Measurements from ENCODE around the gene GRIN3B. TPM values are rescaled to one million over a fixed set of nuclear protein-coding genes. Genes with fewer than 3 reads are reported as not detected.

Gene GRIN3B
- polyA plus RNA-seq, 2 of the 4 experiments (the other 2 are of a cell fraction) = 0.67 to 1.5 TPM

DNA sequence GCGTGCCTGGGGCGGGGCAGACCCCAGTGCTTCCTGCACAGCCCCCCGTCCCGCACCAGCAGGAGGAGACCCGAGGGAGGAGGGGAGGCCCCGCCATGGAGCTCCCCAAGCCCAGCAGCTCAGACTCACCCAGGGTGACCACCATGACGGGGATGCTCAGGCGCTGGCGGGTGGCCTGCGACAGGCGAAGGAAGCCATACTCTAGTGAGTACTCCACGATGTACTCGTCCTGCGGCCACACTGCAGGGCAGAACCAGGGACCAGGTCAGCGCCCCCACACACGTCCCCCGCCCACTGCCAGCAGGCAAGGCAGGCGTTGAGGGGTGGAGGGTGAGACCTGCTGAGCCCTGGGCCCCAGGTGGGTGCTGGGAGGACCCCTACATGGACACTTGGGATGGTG is 12.1 kb downstream of the GRIN3B start:
- CTCF ChIA-PET = interaction anchor here (2.7 kb wide), 1 partner anchor 232 kb away, joined by 6 read pairs; no protein-coding TSS in a partner anchor
- 99% methylated on average over 10 of the region's 18 CpGs for WGBS (ENCODE audit: missing lambda C conversion rate)
- POLR2A ChIA-PET = no interaction called here
- TF ChIP-seq HEYL (CRISPR knock-in tag; IDR thresholded peaks at IDR 0.05) (no peak), CHD4 (IDR thresholded peaks at IDR 0.05; ENCODE audit: borderline replicate concordance) (no peak), RFX5 (IDR thresholded peaks at IDR 0.05) (no peak), POLR2A (IDR thresholded peaks at IDR 0.05; ENCODE audit: low read length) (no peak), HOXA7 (CRISPR knock-in tag; IDR thresholded peaks at IDR 0.05) (no peak), CBX8 (IDR thresholded peaks at IDR 0.05) (no peak)
- TF ChIP-seq, protein P1, sequence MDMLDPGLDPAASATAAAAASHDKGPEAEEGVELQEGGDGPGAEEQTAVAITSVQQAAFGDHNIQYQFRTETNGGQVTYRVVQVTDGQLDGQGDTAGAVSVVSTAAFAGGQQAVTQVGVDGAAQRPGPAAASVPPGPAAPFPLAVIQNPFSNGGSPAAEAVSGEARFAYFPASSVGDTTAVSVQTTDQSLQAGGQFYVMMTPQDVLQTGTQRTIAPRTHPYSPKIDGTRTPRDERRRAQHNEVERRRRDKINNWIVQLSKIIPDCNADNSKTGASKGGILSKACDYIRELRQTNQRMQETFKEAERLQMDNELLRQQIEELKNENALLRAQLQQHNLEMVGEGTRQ (IDR thresholded peaks at IDR 0.05) = no peak
- TF ChIP-seq, protein P2, sequence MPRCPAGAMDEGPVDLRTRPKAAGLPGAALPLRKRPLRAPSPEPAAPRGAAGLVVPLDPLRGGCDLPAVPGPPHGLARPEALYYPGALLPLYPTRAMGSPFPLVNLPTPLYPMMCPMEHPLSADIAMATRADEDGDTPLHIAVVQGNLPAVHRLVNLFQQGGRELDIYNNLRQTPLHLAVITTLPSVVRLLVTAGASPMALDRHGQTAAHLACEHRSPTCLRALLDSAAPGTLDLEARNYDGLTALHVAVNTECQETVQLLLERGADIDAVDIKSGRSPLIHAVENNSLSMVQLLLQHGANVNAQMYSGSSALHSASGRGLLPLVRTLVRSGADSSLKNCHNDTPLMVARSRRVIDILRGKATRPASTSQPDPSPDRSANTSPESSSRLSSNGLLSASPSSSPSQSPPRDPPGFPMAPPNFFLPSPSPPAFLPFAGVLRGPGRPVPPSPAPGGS (IDR thresholded peaks at IDR 0.05) = no peak
- TF ChIP-seq, protein P3, sequence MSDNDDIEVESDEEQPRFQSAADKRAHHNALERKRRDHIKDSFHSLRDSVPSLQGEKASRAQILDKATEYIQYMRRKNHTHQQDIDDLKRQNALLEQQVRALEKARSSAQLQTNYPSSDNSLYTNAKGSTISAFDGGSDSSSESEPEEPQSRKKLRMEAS (IDR thresholded peaks at IDR 0.05) = no peak
- no peak overlapping the region for H3K4me3 ChIP-seq
- peaks cover 14% of the 10 kb centered on the region for H3K4me1 ChIP-seq
- DNase-seq (ENCODE audit: low read depth in 1 of 2, low spot score in 1 of 2) = no peak
- H3K4me2 ChIP-seq = no peak overlapping the region
- FAIRE-seq = no peak
- no peak overlapping the region for H3K27ac ChIP-seq
- no peaks in the 10 kb centered on the region for H3K9me3 ChIP-seq
- no peak for ATAC-seq

DNA sequence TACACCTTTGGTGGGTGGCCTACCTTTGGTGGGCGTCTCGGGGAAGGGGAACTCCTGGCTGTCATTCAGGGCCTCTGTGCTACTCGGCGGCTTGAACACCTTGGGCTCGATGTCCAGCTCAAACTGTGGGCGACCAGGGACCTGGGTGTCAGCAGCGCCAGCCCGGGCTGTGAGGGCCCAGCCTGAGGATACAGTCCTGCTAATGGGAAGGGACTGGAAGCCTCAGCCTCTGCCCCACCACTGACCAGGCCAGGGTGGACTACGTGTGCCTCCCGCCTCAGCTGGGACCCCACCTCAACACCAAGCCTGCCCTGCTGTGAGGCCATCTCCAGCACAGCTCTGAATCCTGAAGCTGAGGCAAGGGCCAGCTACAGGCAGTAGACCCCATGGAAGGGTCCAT is 13.0 kb downstream of the GRIN3B start:
- peaks cover 23% of the 10 kb centered on the region for H3K4me1 ChIP-seq
- ChIA-PET POLR2A (no interaction called here), CTCF (interaction anchor here (2.7 kb wide), 1 partner anchor 231 kb away, joined by 6 read pairs; no protein-coding TSS in a partner anchor)
- no peak overlapping the region for H3K4me3 ChIP-seq
- ATAC-seq (no peak), FAIRE-seq (no peak), DNase-seq (ENCODE audit: low read depth in 1 of 2, low spot score in 1 of 2) (no peak)
- no peaks in the 10 kb centered on the region for H3K9me3 ChIP-seq
- H3K27ac ChIP-seq = no peak overlapping the region
- no peak overlapping the region for H3K4me2 ChIP-seq
- TF ChIP-seq, protein P4, sequence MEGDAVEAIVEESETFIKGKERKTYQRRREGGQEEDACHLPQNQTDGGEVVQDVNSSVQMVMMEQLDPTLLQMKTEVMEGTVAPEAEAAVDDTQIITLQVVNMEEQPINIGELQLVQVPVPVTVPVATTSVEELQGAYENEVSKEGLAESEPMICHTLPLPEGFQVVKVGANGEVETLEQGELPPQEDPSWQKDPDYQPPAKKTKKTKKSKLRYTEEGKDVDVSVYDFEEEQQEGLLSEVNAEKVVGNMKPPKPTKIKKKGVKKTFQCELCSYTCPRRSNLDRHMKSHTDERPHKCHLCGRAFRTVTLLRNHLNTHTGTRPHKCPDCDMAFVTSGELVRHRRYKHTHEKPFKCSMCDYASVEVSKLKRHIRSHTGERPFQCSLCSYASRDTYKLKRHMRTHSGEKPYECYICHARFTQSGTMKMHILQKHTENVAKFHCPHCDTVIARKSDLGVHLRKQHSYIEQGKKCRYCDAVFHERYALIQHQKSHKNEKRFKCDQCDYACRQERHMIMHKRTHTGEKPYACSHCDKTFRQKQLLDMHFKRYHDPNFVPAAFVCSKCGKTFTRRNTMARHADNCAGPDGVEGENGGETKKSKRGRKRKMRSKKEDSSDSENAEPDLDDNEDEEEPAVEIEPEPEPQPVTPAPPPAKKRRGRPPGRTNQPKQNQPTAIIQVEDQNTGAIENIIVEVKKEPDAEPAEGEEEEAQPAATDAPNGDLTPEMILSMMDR (IDR thresholded peaks at IDR 0.05) = no peak
- TF ChIP-seq ZFP36 (IDR thresholded peaks at IDR 0.05; ENCODE audit: borderline replicate concordance, partially characterized antibody) = no peak
- no peak for TF ChIP-seq CEBPB (IDR thresholded peaks at IDR 0.05)
- TF ChIP-seq RNF2 (IDR thresholded peaks at IDR 0.05; ENCODE audit: borderline replicate concordance, low read depth) = no peak
- TF ChIP-seq, protein P5, sequence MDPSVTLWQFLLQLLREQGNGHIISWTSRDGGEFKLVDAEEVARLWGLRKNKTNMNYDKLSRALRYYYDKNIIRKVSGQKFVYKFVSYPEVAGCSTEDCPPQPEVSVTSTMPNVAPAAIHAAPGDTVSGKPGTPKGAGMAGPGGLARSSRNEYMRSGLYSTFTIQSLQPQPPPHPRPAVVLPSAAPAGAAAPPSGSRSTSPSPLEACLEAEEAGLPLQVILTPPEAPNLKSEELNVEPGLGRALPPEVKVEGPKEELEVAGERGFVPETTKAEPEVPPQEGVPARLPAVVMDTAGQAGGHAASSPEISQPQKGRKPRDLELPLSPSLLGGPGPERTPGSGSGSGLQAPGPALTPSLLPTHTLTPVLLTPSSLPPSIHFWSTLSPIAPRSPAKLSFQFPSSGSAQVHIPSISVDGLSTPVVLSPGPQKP (IDR thresholded peaks at IDR 0.05; ENCODE audit: low read depth, low read length) = no peak
- no peak for TF ChIP-seq MAZ (IDR thresholded peaks at IDR 0.05; ENCODE audit: borderline replicate concordance, low read depth, low read length)
- TF ChIP-seq, protein P6, sequence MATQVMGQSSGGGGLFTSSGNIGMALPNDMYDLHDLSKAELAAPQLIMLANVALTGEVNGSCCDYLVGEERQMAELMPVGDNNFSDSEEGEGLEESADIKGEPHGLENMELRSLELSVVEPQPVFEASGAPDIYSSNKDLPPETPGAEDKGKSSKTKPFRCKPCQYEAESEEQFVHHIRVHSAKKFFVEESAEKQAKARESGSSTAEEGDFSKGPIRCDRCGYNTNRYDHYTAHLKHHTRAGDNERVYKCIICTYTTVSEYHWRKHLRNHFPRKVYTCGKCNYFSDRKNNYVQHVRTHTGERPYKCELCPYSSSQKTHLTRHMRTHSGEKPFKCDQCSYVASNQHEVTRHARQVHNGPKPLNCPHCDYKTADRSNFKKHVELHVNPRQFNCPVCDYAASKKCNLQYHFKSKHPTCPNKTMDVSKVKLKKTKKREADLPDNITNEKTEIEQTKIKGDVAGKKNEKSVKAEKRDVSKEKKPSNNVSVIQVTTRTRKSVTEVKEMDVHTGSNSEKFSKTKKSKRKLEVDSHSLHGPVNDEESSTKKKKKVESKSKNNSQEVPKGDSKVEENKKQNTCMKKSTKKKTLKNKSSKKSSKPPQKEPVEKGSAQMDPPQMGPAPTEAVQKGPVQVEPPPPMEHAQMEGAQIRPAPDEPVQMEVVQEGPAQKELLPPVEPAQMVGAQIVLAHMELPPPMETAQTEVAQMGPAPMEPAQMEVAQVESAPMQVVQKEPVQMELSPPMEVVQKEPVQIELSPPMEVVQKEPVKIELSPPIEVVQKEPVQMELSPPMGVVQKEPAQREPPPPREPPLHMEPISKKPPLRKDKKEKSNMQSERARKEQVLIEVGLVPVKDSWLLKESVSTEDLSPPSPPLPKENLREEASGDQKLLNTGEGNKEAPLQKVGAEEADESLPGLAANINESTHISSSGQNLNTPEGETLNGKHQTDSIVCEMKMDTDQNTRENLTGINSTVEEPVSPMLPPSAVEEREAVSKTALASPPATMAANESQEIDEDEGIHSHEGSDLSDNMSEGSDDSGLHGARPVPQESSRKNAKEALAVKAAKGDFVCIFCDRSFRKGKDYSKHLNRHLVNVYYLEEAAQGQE (IDR thresholded peaks at IDR 0.05) = no peak
- no peak for TF ChIP-seq NPAS2 (CRISPR knock-in tag; IDR thresholded peaks at IDR 0.05; ENCODE audit: borderline replicate concordance)
- TF ChIP-seq TFCP2L1 (CRISPR knock-in tag; IDR thresholded peaks at IDR 0.05) = no peak
- TF ChIP-seq RAD21 (conservative IDR thresholded peaks at IDR 0.05 in 1 of 2, IDR thresholded peaks at IDR 0.05 in 1 of 2) = no peak
- TF ChIP-seq KDM1A (IDR thresholded peaks at IDR 0.05; ENCODE audit: low read depth) = no peak
- TF ChIP-seq, protein P7, sequence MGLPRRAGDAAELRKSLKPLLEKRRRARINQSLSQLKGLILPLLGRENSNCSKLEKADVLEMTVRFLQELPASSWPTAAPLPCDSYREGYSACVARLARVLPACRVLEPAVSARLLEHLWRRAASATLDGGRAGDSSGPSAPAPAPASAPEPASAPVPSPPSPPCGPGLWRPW (IDR thresholded peaks at IDR 0.05) = no peak
- TF ChIP-seq, protein P1 (IDR thresholded peaks at IDR 0.05) = no peak
- TF ChIP-seq, protein P8, sequence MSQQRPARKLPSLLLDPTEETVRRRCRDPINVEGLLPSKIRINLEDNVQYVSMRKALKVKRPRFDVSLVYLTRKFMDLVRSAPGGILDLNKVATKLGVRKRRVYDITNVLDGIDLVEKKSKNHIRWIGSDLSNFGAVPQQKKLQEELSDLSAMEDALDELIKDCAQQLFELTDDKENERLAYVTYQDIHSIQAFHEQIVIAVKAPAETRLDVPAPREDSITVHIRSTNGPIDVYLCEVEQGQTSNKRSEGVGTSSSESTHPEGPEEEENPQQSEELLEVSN (IDR thresholded peaks at IDR 0.05; ENCODE audit: borderline replicate concordance, low read depth) = no peak
- TF ChIP-seq FOSL2 (IDR thresholded peaks at IDR 0.05) = no peak
- no peak for TF ChIP-seq FOSL2 (CRISPR knock-in tag; IDR thresholded peaks at IDR 0.05)
- no peak for TF ChIP-seq FOXS1 (CRISPR knock-in tag; IDR thresholded peaks at IDR 0.05)
- 83% methylated on average over 5 of the region's 10 CpGs for WGBS (ENCODE audit: missing lambda C conversion rate)

All from A549 (cell line).